ENCODE results near the gene IGF1. TPM values are rescaled to one million over a fixed set of nuclear protein-coding genes. Genes with fewer than 3 reads are reported as not detected.
A peak's percentile ranks its signal among the peaks of the same experiment; 100 is the strongest.

Gene IGF1
- total RNA-seq, 2 experiments from 2014 or later: not detected

DNA sequence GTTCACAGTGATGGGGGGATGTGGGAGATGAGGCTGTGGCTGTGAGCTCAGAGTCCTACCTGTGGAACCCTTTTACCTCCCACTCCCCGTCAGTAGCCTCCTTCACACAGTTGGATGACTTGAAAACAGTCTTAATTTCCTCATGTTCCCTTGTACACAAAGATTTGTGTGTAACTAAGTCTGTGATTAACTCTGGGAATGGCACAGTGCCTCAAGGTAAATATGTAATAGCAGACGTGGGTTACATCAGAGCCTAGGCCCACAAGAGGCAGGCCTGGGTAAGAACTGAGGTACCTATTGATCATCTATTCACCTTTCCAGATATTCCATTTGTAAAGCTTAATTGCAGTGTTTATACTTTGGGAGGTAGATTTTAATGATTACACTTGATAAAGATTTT, 5.8 kb upstream of the IGF1 start:
- no peaks in the 10 kb centered on the region for H3K9me3 Mint-ChIP-seq
- ChIA-PET POLR2A (no interaction called here), CTCF (no interaction called here)
- no peak overlapping the region for H3K27ac Mint-ChIP-seq
- peaks cover 3% of the 10 kb centered on the region for H3K27me3 Mint-ChIP-seq
- H3K36me3 Mint-ChIP-seq: no peaks in the 10 kb centered on the region
- H3K4me1 Mint-ChIP-seq (ENCODE audit: low read depth): peaks cover 17% of the 10 kb centered on the region
- intact Hi-C loops (cut with micrococcal nuclease): loop anchor here (10.0 kb wide), 2 partner anchors 391 to 1059 kb away; no protein-coding TSS in a partner anchor
- no peak overlapping the region for H3K4me3 Mint-ChIP-seq
- DNase-seq: no peak

DNA sequence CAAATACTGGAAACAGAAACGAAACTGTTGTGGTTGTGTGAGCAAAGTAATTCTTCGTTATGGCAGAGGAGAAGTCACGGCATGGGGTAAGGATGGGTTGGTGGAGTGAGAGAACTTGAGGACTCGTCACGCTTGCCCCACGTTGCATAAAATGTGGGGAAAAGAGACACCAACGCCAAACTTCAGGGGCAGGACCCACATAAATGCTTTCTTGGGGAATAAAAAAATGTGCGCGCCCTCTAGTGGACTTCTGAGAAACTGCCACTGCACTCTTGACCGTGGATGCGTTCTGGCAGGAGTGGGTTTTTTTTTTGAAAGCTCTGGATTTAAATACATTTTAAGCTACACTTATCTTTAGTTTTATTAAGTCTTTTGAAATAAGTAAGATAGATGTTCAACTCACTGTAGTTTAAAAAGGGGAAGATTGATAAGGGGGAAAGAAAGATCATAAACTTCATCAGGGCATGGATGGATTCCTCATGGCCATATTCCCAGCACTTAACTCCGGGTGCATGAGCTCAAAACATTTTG, 4.1 kb upstream of the IGF1 start:
- H3K27me3 Mint-ChIP-seq: peaks cover 3% of the 10 kb centered on the region
- peak; percentile 71 for DNase-seq
- no peaks in the 10 kb centered on the region for H3K9me3 Mint-ChIP-seq
- CTCF ChIA-PET: interaction anchor here (1.1 to 2.3 kb wide), 9 partner anchors 13 to 545 kb away, joined by 3 to 13 read pairs (median 4); no protein-coding TSS in a partner anchor
- H3K4me1 Mint-ChIP-seq (ENCODE audit: low read depth): peaks cover 17% of the 10 kb centered on the region
- intact Hi-C loops (cut with micrococcal nuclease): loop anchor here (1.0 to 10.0 kb wide), 6 partner anchors 183 to 1060 kb away; partner anchors contain the start of genes NUP37 and PARPBP
- H3K4me3 Mint-ChIP-seq: no peak overlapping the region
- no peaks in the 10 kb centered on the region for H3K36me3 Mint-ChIP-seq
- H3K27ac Mint-ChIP-seq: peak overlapping the region; percentile 76
- POLR2A ChIA-PET: interaction anchor here (0.9 to 1.7 kb wide), 2 partner anchors 13 to 548 kb away, joined by 3 to 4 read pairs; no protein-coding TSS in a partner anchor

DNA sequence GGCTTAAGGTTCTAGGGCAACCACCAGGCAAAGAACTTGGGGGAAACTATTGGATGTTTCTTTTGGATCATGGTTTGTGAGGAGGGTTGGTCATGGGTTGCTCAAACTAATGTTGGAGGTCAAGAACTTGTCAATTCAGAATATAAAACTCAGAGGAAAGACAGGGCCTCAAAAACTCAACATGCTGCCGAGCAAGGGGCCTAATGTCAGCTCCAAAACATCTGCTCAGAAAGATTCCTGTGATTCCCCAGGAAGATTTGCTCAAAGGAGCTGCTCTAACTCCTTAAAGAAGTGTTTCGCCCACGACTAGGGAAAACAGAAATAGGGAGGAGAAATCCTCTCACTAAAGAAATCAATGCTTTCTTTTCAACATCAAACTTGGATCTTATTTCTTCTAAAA, 3.7 kb upstream of the IGF1 start:
- Mint-ChIP-seq H3K9me3 (no peaks in the 10 kb centered on the region), H3K27ac (peak overlapping the region; percentile 76), H3K36me3 (no peaks in the 10 kb centered on the region), H3K27me3 (peaks cover 3% of the 10 kb centered on the region), H3K4me1 (ENCODE audit: low read depth) (peaks cover 17% of the 10 kb centered on the region), H3K4me3 (no peak overlapping the region)
- no peak for DNase-seq
- ChIA-PET POLR2A (interaction anchor here (0.9 to 1.7 kb wide), 2 partner anchors 13 to 548 kb away, joined by 3 to 4 read pairs; no protein-coding TSS in a partner anchor), CTCF (interaction anchor here (0.8 to 2.3 kb wide), 13 partner anchors 12 to 546 kb away, joined by 3 to 13 read pairs (median 3); partner anchors contain the start of gene WASHC3)
- intact Hi-C loops (cut with micrococcal nuclease): loop anchor here (1.0 to 10.0 kb wide), 6 partner anchors 183 to 1061 kb away; partner anchors contain the start of genes NUP37 and PARPBP

DNA sequence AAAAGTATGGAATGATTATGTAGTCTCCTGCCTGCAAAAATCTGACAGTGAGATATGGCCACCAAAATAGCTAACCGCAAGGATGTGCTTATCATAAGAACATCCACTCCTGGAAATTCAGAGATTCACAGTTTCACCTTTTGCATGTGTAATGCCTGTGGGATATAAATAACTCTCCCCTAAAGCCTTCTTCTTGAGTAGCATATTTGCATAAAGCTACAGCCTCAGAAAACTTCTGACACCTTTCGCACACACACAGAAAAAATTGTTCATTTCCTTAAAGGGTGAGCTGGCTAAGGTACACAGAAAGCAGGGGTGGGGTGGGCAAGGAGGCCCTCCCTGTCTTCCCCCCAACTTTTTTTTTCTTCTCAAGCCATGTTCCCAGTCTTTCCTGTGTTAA, 3.1 kb upstream of the IGF1 start:
- no peak for DNase-seq
- ChIA-PET CTCF (interaction anchor here (0.8 to 2.3 kb wide), 11 partner anchors 12 to 545 kb away, joined by 3 to 13 read pairs (median 4); partner anchors contain the start of gene WASHC3), POLR2A (interaction anchor here (0.9 to 1.7 kb wide), 2 partner anchors 12 to 547 kb away, joined by 3 to 4 read pairs; no protein-coding TSS in a partner anchor)
- H3K27ac Mint-ChIP-seq: peak overlapping the region; percentile 76
- H3K4me3 Mint-ChIP-seq: no peak overlapping the region
- H3K9me3 Mint-ChIP-seq: no peaks in the 10 kb centered on the region
- intact Hi-C loops (cut with micrococcal nuclease): loop anchor here (10.0 kb wide), 2 partner anchors 389 to 1061 kb away; no protein-coding TSS in a partner anchor
- peaks cover 17% of the 10 kb centered on the region for H3K4me1 Mint-ChIP-seq (ENCODE audit: low read depth)
- H3K27me3 Mint-ChIP-seq: peaks cover 3% of the 10 kb centered on the region
- H3K36me3 Mint-ChIP-seq: no peaks in the 10 kb centered on the region

DNA sequence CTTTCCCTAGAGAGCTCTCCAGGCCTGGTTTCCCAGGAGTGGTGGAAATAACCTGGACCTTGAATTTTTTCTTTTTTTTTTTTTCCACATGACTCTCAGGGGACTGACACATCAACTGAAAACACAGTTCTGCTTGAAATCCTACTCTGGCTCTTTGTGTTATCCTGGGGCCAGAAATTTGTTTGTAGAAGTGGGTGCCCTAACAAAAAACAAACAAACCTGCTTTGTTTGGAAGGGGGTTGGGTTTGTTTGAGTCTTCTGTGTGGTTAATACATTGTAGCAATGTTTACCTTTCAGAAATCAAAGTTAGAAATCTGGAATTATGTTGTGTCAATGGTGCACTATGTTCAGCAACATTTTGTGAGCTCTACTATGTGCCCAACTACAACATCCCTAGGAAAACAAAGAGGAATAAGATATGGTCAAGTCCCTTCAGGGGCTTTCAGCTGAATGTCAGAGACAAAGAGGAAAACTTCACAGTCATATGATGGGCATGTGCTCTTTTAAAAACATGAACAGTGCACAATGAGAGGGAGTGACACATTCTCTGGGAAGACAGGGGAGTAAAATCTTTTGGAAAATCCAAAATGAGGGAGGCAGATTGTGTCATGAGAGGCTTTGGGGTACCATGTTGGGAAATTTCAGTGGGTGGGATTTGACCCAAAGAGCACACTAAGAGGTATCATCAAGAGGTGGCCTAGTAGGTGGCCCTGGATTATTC, 1.5 kb upstream of the IGF1 start:
- Mint-ChIP-seq H3K27ac (no peak overlapping the region), H3K4me3 (no peak overlapping the region)

DNA sequence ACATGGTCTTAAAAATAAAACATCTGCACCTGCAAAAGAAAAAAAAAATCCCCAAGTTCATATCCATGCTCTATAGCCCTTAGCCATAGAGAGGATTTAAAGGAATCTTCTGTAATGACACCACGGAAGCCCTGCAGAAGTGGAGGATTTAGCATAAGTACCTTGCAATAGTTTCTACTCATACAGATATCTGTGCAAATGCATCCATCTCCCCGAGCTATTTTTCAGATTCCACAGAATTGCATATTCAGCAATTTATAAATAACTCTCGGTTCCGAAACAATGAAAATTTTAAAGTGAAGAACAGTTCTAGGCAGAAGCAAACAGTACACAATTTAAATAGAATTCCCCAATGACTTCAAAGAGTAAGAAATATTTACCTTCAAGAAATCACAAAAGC, 424 bp downstream of the IGF1 start:
- Mint-ChIP-seq H3K9me3 (no peaks in the 10 kb centered on the region), H3K27me3 (peaks cover 7% of the 10 kb centered on the region), H3K36me3 (no peaks in the 10 kb centered on the region), H3K4me1 (ENCODE audit: low read depth) (peaks cover 18% of the 10 kb centered on the region), H3K4me3 (no peak overlapping the region), H3K27ac (no peak overlapping the region)
- DNase-seq: no peak
- POLR2A ChIA-PET: no interaction called here
- CTCF ChIA-PET: no interaction called here
- intact Hi-C loops (cut with micrococcal nuclease): loop anchor here (10.0 kb wide), 2 partner anchors 385 to 1065 kb away; no protein-coding TSS in a partner anchor

More for the DNA sequence above, 1.5 kb upstream of the IGF1 start:
- ChIA-PET POLR2A (no interaction called here), CTCF (interaction anchor here (0.9 to 1.4 kb wide), 2 partner anchors 11 to 335 kb away, joined by 3 to 4 read pairs; no protein-coding TSS in a partner anchor)
- H3K36me3 Mint-ChIP-seq: no peaks in the 10 kb centered on the region
- H3K27me3 Mint-ChIP-seq: peaks cover 3% of the 10 kb centered on the region
- no peaks in the 10 kb centered on the region for H3K9me3 Mint-ChIP-seq
- H3K4me1 Mint-ChIP-seq (ENCODE audit: low read depth): peaks cover 19% of the 10 kb centered on the region
- intact Hi-C loops (cut with micrococcal nuclease): loop anchor here (10.0 kb wide), 2 partner anchors 387 to 1063 kb away; no protein-coding TSS in a partner anchor
- DNase-seq: no peak

DNA sequence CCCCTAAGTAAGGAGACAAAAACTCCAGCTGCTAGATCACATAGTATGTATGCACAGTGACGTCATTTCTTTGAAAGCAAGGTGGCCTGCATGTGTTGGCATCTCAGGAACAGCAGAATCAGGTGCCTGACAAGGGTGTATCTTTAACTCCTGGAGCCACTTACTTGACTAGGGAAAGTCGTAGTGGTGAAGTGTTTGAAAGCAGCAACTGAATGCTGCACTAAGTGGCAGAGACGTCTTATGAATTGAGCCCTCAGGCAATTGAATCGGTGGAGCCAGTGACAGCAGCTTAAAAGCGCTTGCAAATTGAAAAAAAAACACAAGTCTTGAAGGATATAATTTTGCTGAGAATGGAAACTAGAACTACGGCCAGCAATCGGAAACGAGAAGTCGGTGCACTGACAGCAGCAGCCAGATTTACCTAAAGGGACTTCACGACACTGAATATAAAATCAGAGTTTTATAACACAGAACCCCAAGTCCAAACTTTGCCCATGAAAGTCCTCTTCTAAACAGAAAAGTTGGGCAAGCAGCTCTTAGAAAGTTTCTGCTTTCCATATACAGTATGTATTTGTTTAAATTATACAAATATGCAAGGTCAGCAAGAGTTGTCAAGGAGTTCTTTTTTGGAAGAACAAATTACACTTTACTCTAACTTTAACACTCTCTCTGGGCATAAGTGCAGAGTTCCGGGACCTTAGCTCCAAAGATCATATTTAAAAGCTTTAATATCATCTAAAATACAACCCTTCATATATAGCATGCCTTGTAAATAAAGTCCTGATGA, 1.1 kb downstream of the IGF1 start:
- intact Hi-C loops (cut with micrococcal nuclease): no loop called here
- H3K4me3 Mint-ChIP-seq: no peak overlapping the region
- H3K27ac Mint-ChIP-seq: no peak overlapping the region
- POLR2A ChIA-PET: interaction anchor here (0.7 to 1.0 kb wide), 2 partner anchors 33 to 543 kb away, joined by 3 read pairs; no protein-coding TSS in a partner anchor
- peaks cover 7% of the 10 kb centered on the region for H3K27me3 Mint-ChIP-seq
- peaks cover 13% of the 10 kb centered on the region for H3K4me1 Mint-ChIP-seq (ENCODE audit: low read depth)
- H3K9me3 Mint-ChIP-seq: no peaks in the 10 kb centered on the region
- H3K36me3 Mint-ChIP-seq: no peaks in the 10 kb centered on the region
- no peak for DNase-seq
- CTCF ChIA-PET: no interaction called here

DNA sequence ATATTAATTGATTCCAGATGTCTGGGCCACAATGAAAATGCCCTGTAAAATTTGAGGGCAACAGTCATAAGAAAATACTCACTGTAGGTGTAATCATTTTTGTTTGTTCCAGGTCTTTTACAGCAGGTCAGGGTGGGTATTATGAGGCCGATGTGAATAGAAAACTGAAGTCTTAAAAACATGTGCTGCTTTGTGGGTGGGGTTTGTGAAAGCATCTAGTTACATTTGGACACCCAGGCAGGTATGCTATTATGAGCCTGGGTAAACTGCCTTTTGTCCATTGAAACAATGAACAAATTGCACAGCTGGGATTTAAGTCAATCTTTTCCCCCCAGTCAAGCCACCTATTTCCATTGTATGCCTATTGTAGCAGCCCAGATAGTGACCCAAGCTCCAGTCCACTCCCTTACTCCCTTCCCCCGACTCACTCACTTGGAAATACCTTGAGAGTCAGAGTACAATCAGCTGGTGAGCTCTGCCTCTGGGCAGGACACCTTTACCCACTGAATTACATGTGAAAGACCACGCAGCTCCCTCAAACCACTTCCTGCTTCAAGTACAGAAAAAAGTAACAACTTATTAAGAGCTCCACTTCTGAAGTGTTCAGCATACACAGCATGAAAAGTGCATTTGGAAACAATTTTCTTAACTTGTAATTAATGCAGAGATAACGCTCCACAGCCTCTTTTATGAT, 1.8 kb downstream of the IGF1 start:
- Mint-ChIP-seq H3K27me3 (peaks cover 6% of the 10 kb centered on the region), H3K36me3 (no peaks in the 10 kb centered on the region), H3K4me3 (no peak overlapping the region), H3K9me3 (no peaks in the 10 kb centered on the region), H3K27ac (no peak overlapping the region), H3K4me1 (ENCODE audit: low read depth) (peaks cover 8% of the 10 kb centered on the region)
- POLR2A ChIA-PET: interaction anchor here (0.7 to 1.0 kb wide), 2 partner anchors 32 to 542 kb away, joined by 3 read pairs; no protein-coding TSS in a partner anchor
- CTCF ChIA-PET: no interaction called here
- intact Hi-C loops (cut with micrococcal nuclease): no loop called here
- DNase-seq: peak; percentile 53

DNA sequence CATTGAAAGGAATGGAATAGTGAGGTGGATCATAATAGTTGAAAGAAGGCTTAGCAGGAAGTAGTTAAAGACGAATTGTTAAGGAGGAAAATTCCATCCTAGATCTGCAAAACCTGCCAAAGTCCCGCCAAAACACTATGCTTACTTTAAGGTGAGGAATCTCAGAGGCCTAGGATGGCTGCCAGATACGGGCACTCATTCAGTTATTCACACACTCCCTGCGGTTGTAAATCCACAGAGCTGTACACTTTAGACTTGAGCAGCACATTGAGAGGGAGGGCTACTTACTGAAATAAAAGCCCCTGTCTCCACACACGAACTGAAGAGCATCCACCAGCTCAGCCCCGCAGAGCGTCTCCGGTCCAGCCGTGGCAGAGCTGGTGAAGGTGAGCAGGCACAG, 5.0 kb downstream of the IGF1 start:
- DNase-seq: no peak
- POLR2A ChIA-PET: no interaction called here
- H3K36me3 Mint-ChIP-seq: no peaks in the 10 kb centered on the region
- CTCF ChIA-PET: no interaction called here
- no peaks in the 10 kb centered on the region for H3K9me3 Mint-ChIP-seq
- H3K4me3 Mint-ChIP-seq: no peak overlapping the region
- intact Hi-C loops (cut with micrococcal nuclease): no loop called here
- peaks cover 4% of the 10 kb centered on the region for H3K27me3 Mint-ChIP-seq
- H3K4me1 Mint-ChIP-seq (ENCODE audit: low read depth): peaks cover 5% of the 10 kb centered on the region
- H3K27ac Mint-ChIP-seq: no peak overlapping the region

DNA sequence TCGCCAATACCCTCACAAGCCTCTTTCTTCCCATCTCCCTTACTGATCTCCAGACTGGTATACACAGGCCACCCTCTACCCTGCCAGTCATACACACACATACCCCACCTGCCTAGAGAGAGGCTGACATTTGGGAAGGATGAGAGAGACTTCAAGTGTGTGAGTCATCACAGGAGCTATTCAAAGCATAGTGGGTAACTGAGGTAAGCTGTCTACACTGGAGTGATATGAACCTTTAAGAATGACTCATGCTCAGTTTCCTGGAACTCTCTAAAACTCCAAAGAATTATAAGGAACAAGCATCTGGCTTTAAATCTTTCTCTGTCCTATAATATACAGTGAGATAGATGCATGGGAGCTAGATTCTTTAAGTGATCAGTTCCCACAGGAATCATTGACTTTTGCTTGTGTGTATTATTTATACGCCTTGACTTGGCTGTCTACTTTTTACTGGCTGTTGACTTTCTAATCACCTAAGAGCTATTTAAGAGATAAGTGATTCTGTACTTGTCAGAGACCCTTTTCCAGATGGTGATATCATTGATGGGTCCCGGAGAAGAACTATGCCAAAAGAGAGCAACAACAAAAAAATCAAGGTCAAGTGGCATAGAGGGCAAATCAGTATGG, 5.8 kb downstream of the IGF1 start:
- Mint-ChIP-seq H3K4me3 (no peak overlapping the region), H3K4me1 (ENCODE audit: low read depth) (peaks cover 5% of the 10 kb centered on the region), H3K36me3 (no peaks in the 10 kb centered on the region), H3K27ac (no peak overlapping the region), H3K27me3 (peaks cover 4% of the 10 kb centered on the region), H3K9me3 (no peaks in the 10 kb centered on the region)
- DNase-seq: peak; percentile 14
- POLR2A ChIA-PET: no interaction called here
- intact Hi-C loops (cut with micrococcal nuclease): no loop called here
- CTCF ChIA-PET: no interaction called here

DNA sequence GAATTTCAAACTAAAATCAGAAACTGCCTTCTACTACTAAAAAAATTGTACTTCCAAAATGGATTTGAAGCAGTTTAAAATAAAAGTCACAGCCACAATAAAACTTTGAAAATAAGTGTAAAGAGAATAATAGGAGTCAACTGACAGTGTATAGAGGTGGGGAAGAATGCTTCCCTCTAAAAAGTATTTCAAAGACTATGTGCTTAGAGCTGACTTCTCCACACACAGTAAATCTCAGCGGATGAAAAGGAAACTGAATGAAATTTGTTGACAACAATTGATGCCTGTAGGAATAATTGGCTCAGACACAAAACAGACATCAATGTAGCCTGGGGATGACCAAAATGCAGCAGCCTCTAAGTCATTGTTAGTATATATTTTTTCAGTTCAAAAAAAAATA, 7.9 kb downstream of the IGF1 start:
- no peaks in the 10 kb centered on the region for H3K36me3 Mint-ChIP-seq
- H3K27me3 Mint-ChIP-seq: peaks cover 4% of the 10 kb centered on the region
- ChIA-PET CTCF (no interaction called here), POLR2A (no interaction called here)
- peaks cover 4% of the 10 kb centered on the region for H3K4me1 Mint-ChIP-seq (ENCODE audit: low read depth)
- intact Hi-C loops (cut with micrococcal nuclease): no loop called here
- DNase-seq: no peak
- H3K27ac Mint-ChIP-seq: no peak overlapping the region
- H3K4me3 Mint-ChIP-seq: no peak overlapping the region
- no peaks in the 10 kb centered on the region for H3K9me3 Mint-ChIP-seq

Measured in activated CD4-positive, alpha-beta memory T cell treated with anti-CD3 and anti-CD28 coated beads for 36 hours (primary cell).